NCI-H128 (cell line): ENCODE data around the gene TBX2.

ENCODE experiments used
- DNase-seq: peaks from one replicate; lab custom pipeline; 2025; ENCODE audit not compliant: unreplicated experiment; lab: John Stamatoyannopoulos, UW

TBX2 gene

DNA sequence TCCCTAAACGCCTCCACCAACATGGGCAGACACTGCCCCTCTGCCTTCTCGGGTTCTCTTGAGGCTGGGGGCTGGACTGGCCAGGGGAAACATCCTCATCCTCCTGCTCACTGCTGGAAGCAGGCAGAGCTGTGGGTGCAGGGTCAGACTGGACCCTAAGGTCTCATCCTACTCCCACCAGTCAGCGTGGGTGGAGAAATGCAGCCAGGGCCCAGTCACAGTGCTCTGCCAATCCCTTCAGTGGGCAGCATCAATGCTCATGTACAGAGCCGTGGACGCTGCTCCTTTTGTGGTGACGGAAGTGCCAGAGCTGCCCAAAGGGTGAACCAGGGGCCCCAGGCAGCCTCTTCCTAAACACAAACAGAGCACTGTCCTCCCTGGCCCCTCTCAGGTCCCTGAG lies 13.4 kb upstream of the TBX2 start:
- DNase-seq, result no peak

DNA sequence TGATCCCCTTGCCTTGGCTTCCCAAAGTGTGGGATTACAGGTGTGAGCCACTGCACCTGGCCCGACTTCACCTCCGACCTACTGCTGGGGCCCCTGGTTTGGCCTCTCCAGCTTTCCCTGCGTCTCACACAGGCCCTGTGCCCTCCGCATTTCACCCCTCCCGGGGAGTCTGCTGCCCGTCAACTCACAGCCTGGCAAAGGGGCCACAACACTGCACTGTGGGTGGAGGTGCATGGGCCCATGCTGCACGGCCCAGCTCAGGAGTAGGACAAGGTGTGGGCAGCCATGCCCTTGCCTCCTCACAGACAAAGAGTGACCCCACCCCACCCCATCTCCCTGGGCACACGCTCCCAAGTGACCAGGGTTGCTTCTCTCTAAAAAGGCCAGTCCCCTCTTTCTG lies 12.6 kb upstream of the TBX2 start:
- DNase-seq, result no peak

DNA sequence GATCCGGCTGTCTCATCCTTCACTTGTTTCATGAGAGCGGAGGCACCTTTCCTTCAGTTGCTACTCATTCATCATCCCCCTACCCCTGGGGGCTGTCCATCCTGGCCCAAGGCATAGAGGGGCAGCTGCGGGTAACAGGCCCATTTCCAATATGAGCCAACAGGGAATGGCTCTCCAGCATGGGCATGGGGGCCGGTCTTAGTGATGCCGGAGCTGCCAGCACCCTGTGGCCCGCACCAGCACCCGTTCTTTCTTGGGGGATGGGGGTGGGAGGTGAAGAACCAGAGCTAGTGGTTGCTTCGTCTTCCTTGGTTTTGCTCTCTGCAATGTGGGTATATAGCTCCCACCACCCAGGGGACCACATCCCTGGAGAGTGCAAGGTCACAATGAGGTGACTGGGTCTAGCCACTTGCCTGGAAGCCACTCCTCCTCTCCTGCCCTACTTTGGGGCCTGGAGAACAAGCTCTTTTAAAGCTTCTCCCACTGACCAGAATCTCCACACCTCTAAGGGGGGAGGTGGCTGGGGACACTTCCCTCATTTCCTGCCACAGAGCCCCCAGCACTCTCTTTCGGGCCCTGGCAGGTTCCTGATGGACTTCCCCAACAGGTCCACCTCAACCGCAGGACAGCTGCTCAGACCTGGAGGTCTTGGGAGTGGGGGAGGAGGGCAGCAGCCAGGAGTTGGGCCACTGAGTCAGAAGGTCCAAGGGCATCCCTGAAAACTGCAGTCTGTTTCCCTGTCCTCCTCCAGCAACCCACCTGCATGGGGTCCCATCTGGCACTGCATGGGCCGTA lies 11.9 kb upstream of the TBX2 start:
- no peak for DNase-seq

DNA sequence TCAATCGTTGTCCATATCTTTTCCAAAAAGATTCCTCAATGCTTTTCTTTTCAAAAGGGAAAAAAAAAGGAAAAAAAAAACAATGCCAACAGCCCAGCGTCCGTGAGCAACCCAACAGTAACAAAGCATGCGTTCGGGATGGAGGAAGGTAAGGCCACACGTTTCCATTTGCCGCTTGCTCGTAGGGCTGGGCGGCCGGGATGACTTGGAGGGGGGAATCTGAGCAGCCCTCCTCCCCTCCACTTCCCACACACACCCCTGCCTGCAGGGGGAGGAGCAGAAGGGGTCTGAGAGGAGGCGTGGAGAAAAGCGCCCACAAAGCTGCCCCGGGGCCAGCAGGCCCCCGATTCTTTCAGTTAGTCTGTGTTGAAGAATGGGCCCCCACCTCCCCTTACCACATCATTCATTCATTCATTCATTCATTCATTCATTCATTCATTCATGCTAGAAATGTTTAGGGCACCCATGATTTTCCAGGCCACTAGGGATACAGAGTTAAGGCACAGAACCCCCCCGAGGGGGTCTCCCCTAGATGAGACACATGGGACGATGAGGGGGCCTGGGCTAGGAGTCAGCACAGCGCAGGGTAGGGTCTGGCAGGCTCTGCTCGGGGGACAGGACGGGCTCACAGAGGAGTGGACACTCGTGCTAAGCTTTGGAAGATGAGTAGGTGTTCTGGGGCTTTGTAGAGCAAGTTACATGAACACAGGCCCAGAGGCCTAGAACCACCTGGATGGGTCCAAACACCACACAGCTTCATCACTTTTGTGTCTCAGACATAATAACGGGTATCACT lies 10.9 kb upstream of the TBX2 start:
- no peak for DNase-seq

DNA sequence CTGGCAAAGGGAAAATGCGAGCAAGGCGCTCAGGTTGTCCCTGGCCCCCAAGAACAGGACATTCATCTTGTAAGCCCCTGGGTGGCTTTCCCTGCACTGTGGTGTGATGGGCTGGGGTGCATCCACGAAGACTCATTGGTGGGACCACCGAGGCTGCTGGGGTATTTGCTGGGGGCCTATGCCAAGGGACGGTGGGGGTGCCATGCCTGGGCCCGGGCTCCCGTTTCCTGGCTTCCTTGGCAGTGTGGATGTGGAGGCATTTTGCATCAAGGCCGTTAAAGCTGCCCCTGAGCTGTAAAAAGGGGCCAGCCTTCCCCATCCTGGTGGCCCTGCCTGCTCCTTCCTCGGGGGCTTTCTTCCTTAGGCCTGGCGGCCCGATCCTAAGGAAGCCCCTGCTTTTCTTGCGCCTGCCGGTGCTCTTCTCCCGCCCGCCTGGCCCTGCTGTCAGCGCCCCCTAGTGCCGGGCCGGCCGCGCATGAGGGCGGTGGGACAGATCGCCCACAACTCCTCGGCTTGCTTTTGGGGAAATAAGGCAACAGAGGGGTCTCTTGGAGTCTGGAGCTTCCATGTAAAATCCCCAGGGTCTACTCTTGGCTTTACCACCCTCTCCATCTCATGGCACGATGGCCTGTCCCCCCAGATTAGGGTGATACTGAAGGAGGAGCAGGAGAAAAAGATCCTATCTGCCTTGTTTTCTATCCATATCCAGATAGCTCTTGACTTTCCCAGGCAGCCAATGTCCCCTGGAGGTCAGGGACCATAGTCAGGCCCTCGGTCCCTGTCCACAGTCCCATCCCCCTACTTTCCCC lies 9.8 kb upstream of the TBX2 start:
- no peak for DNase-seq

DNA sequence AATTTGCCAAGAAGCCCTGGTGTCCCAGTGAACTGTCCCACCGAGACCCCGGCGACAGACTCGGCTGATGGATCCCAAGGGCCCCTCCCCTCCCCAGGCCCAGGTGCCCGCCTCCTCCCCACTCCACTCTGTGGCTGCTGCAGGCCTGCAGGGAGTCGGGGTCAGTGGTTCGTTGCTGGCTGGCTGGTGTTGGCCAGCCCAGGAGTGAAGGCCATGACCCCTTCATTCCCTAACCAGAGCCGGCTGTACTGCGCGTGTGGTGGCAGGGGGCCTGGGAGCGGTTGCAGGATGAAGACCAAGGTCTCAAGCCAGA lies 9.2 kb upstream of the TBX2 start:
- DNase-seq, result no peak

DNA sequence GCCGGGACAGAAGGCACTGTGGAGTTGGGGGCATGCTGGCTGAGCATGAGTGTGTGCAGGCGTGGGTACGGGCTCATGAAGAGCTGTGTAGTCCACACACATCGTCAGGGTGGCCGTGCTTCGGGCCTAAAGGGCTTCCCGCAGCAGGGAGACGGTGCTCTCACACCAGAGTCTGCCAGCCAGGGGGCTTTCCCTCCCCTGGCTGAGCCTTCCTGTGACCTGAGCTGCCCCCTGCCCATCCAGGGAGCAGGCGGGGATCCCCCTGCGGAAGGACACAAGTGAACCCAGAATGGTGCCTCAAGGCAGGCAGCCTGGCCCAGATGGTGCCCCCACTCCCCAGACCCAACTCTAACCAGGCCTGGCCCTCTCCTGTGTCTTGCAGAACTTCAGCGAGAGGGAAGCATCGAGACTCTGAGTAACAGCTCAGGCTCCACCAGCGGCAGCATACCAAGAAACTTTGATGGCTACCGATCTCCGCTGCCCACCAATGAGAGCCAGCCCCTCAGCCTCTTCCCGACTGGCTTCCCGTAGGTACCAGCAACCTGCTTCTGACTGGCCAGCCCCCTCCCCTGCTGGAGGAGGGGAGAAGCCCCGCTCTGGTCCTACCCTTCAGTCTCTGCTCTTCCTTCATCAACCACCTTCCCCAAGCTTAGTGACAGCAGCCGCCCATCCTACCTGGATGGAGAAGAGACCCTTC lies 7.9 kb upstream of the TBX2 start:
- DNase-seq, result no peak

DNA sequence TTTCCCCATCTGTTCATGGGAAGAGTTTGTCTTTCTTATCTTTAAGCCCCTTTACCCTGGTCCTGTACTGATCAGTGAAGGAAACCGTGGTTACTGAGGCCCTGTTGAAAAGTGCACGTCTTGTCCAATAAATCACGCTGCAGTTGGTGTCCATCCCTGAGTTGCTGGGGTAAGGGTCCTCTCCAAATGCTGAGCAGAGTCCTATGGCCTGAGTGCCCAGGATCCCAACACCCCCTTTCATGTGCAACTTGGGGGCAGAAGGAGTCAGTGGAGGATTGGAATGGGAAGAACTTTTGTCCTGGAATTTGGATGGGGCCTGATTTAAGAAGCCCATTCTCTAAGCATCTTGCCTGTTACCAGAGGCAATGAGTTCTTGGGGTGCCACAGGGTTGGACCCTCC lies 7.0 kb upstream of the TBX2 start:
- no peak for DNase-seq

DNA sequence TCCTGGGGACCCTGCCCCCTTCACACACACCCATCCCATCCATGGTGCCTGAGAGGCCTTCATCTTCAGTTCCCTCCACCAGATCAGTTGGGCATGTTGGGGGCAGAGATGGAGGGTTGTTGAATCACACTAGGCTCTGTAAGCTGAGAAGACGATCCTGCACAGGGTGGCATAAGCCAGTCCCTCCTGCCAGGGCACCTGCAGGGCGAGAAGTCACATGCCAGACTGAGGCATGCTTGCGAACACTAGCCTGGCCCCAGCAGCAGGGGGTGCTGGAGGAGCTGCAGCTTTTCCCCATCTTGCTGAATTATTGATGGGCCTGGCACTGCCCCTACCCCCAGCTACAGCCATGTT lies 6.1 kb upstream of the TBX2 start:
- DNase-seq, result no peak

DNA sequence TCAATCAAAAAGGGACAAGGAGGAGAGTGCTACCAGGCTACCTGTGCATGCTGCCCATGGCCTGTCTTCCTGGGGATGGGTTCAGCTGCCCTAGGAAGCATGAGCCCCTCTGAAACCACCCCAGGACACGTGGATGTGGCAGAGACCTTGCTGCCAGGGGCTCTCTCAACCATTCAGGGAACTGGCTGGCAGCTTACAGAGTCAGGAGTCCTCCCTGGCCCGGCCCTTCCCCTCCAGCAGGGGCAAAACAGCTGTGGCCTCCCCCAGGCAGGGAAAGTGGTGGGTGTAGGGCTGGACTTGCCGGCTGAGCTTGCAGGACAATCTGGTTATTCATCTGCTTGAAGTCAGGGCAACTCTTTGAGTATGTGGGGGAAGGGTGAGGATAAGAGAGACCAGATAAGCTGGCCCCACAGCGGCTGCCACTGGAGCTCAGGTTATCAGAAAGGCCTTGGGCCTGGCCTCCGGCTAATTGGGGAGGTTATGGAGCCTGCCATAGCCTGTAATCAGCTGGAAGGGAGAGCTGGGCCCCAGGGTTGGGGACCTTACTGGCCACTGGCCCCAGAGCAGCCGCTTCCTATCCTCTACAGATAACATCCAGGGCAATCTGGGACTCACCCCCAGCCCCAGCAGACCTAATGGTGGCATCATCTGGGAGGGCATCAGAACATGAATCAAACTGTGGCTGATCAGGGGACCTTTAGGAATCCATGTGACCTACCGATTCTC lies 5.6 kb upstream of the TBX2 start:
- no peak for DNase-seq

DNA sequence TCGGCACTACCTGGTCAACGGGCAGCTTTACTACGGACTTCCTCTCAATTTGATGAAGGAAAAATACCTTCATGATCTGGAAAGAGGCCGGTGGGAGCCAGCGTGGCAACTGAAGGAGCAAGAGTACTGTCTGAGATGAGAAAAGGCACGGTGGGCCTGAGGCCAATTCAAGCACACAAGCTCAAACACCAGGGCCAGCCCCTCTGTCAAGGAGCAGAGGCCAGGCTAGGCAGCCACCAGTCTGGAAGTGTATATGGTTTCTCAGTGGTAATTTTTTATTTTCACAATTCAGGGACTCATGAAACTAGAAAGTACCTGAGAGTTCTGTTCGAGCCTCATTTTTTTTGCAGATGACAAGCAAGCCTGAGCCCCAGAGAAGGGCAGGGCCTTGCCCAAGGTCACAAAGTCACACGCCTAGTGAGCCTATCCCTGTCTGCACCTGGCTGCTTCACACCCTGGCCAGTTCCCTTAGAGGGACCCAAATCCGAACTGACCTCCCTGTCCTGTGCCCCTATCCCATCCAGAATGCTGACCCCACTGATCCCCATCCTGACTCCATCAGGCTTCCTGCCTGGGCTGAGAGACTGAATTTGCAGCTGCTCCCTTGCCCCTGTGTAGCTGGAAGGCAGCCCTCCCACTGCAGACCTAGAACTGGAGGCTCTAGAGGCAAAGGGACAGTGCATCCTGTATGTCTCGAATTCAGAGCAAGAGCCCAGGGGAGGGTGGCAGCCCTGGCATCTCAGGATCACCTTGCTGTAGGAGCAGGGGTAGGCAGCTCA lies 4.8 kb upstream of the TBX2 start:
- DNase-seq, result no peak

DNA sequence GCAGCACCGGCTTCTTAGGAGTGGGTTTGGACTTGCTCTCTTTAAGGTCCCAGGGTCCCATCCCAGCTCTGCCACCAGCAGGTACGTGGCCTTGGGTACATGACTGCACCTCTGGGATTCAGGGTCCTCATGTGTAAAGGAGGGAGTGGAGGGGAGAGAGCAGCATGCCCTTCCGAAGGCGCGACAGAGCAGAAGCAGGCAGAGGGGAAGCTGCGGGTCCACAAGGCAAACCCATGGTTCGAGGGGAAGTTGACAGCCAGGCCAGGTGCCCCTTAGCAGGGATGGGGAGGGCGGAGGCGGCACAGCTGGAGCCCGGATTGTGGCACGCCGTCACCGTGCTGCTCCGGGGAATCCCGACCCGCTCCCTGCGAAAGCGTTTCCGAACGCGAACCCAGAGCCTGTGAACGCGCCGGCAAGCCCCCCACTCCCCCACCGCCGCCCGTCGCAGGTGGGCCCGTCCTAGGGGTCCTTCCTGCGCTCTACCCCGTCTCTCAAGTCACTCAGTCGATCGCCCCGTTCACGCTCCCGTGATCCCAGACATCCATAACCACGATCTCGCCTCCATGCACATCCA lies 4.1 kb upstream of the TBX2 start:
- DNase-seq, result no peak

DNA sequence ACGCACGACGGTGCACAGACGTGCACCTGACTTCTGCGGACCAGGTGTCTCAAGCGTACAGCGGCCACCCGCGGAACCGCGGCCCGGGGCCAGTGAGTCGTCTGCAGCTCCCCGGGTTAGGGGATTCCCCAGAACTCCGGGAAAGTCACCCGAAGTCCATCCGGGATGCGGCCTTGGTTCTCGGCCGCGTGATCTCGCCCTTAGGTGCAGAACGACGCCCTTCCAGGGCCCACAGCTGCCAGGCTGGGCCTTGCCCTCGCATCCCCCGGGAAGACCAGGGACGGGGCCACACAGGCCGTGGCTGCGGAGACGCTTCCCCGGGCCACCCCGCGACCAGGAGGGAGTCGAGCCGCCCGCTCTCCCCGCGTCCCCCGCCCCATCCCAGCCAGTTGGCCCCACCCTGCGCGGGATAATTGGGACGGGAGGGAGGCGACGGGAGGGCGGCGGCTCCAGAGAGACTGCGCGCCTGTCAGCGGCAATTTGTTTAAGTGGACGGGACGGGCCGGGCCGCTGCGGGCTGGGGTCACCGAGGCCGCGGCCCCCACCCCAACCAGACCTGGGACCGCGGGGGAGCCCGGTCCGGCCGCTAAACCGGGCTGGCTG lies 3.6 kb upstream of the TBX2 start:
- no peak for DNase-seq

DNA sequence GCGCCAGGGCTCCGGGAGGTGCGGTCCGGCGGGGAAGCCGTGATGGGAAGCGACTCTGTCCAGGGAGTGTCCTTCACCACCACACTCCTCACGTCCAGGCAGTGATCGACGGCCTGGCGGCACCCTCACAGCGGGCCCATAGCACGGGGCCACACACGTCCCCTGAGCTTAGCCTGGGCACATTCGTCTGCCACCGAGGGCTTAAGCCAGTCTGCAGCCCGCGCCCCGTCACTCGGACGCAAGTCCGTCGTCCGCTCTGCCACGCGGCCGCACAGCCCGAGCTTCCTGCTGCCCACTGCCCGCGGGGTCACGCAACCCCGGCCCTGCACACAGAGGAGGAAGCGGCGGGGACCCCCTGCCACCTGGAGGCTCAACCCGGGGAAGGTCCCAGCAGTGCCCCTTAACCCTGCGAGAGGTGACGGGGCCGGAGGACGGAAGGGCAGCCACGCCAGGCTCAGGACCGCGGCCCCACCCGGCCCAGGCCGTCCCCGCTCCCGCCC lies 3.0 kb upstream of the TBX2 start:
- no peak for DNase-seq

DNA sequence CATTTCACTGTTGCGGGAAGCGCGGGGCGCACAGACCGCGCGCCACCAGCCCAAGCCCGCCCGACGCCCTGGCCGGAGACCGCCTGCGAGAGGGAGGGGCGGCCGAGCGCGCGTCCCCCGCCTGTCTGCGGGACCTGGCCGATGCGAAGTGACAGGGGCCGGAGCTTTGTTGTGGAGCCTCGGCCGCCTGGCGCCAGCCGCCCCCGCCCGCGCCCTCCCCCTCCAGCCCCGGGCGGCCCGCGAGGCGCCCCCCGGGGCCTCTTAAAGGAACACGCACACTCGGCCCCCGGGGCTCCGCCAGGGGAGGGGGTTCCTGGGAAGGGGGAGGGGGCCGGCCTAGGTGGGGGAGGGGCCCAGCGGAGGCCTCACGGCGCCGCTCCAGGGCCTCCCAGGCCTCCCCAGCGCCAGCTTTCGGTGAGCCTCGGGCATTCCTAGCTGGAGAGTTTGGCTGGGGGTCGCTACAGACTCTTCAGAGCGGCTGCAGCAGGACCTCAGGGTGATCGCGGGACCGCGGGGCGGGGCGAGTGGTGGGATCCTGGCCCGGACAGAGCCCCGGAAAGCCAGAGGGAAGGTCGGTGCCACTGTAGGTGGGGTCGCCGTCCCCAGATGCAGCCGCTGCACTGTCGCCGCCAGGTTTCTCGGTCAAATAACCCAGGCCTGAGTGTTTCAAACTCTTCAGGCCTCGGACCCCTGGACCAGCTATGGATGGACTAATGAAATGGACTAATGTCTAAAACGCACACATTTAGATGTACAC lies 2.4 kb upstream of the TBX2 start:
- DNase-seq, result no peak

DNA sequence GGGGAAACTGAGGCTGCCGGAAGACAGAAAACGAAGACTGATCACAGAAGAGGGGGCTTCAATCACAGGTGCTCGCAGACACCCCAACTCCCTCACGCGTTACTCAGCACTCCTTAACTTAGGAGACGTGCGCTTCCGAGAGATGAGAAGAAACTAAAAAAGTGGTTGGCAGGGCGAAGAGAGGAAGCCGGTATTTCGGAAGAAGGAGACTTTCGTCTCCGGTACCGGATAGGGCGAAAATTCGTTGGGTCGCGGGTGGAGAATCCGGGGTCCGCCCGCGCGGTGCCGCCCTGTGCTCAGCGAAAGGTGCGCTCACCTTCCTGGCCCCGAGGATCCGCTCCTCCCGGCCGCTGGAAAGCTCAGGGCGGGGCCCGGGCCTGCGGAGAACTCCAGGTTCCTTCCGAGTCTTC lies 917 bp upstream of the TBX2 start:
- no peak for DNase-seq

DNA sequence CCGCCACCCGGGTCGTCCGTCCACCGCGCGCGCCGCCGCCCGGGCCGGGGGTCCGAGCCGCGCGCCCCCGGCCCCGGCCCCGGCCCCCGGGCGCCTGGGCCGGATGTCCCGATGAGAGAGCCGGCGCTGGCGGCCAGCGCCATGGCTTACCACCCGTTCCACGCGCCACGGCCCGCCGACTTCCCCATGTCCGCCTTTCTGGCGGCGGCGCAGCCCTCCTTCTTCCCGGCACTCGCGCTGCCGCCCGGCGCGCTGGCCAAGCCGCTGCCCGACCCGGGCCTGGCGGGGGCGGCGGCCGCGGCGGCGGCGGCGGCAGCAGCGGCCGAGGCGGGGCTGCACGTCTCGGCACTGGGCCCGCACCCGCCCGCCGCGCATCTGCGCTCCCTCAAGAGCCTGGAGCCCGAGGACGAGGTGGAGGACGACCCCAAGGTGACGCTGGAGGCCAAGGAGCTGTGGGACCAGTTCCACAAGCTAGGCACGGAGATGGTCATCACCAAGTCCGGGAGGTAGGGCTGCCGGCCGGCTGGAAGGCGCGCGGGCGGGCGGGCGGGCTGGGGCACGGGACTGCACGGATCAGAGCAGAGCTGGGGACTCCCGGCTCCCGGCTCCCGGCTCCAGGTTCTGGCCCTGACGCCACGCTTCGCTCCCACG lies 548 bp downstream of the TBX2 start:
- DNase-seq, result no peak
